SK-N-MC (cell line): Measurements from ENCODE around the gene MAGI1.

ENCODE experiments used
- DNase-seq: peaks from one replicate; pipeline ENCODE4 v3.0.0-alpha.2; 2011; ENCODE audit warnings: low read depth, low spot score
- H3K27ac ChIP-seq: fragments of 200-600 bp; sonication (generic); 2 replicates; pipeline ENCODE4 v1.5.1; 2016; ENCODE audit warnings: mixed run types
- H3K36me3 ChIP-seq: fragments of 200-600 bp; sonication (generic); 2 replicates; pipeline ENCODE4 v1.6.1; 2017; ENCODE audit warnings: antibody characterized with exemption, low read length, mixed read lengths; ENCODE audit not compliant: insufficient read depth
- H3K4me3 ChIP-seq: fragments of 200-600 bp; sonication (generic); 2 replicates; pipeline ENCODE4 v1.5.1; 2016
- H3K9ac ChIP-seq: fragments of 200-600 bp; sonication (generic); 2 replicates; pipeline ENCODE4 v1.8.0; 2017; ENCODE audit warnings: mixed run types, mixed read lengths; ENCODE audit not compliant: insufficient read length
- H3K9me3 ChIP-seq: fragments of 200-600 bp; sonication (generic); 2 replicates; pipeline ENCODE4 v1.6.1; 2017; ENCODE audit warnings: low read depth, mild to moderate bottlenecking, antibody characterized with exemption, low read length, moderate library complexity, mixed read lengths
- EZH2 ChIP-seq: fragments of 200-600 bp; sonication (generic); IDR thresholded peaks from one replicate; pipeline ENCODE4 v1.6.1; 2017; ENCODE audit warnings: antibody characterized with exemption
- FOXP2 ChIP-seq: optimal IDR thresholded peaks from 2 replicates; pipeline ENCODE3; 2011; ENCODE audit warnings: mild to moderate bottlenecking, moderate library complexity; ENCODE audit not compliant: insufficient read depth; ENCODE audit errors: extremely low read length, control extremely low read depth
- POLR2AphosphoS5 ChIP-seq: IDR thresholded peaks from 2 replicates; pipeline ENCODE4 v1.6.1; 2012; ENCODE audit warnings: mild to moderate bottlenecking, low read depth, low read length, borderline replicate concordance

MAGI1 gene

DNA sequence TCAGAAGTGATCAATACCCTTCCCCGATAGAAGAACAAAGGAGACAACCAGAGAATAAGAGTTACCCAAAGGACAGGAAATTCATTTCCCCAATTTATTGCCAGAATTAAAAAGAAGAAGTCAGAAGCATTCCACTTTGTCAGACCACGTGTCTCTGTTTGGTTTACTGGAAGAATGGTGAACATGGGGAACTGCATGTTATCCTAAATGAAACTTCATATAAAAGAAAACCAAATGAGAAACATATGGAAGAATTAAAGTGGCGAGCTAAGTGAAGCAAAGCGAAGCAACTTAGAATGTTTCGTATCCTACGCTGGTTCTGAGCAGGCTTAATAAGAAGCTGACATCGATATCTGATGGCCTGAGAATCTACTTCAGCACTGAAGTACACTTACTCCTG, 190.7 kb downstream of the MAGI1 start:
- TF ChIP-seq EZH2 (no peak), FOXP2 (no peak), POLR2AphosphoS5 (no peak)

GRCh38 chr3:65846936-65847335, 191.8 kb downstream of the MAGI1 start:
- no peaks in the 10 kb centered on the region for H3K9me3 ChIP-seq

More for the DNA sequence above, 190.7 kb downstream of the MAGI1 start:
- Histone ChIP-seq H3K9me3 (no peaks in the 10 kb centered on the region), H3K9ac (peak overlapping the region; percentile 20), H3K27ac (peak overlapping the region; percentile 94), H3K4me3 (peak overlapping the region; percentile 66), H3K36me3 (no peaks in the 10 kb centered on the region)
- DNase-seq = no peak

GRCh38 chr3:65844370-65844769, 194.3 kb downstream of the MAGI1 start:
- Histone ChIP-seq H3K27ac (no peak overlapping the region), H3K9me3 (no peaks in the 10 kb centered on the region), H3K36me3 (no peaks in the 10 kb centered on the region), H3K9ac (no peak overlapping the region), H3K4me3 (no peak overlapping the region)
- no peak for TF ChIP-seq FOXP2
- TF ChIP-seq EZH2 = no peak
- no peak for TF ChIP-seq POLR2AphosphoS5
- no peak for DNase-seq

More at GRCh38 chr3:65846936-65847335, 191.8 kb downstream of the MAGI1 start:
- Histone ChIP-seq H3K4me3 (no peak overlapping the region), H3K27ac (peak overlapping the region; percentile 94; the same call in 1 of the 2 replicates), H3K36me3 (no peaks in the 10 kb centered on the region), H3K9ac (no peak overlapping the region)
- no peak for TF ChIP-seq FOXP2
- no peak for TF ChIP-seq EZH2
- no peak for TF ChIP-seq POLR2AphosphoS5
- no peak for DNase-seq

DNA sequence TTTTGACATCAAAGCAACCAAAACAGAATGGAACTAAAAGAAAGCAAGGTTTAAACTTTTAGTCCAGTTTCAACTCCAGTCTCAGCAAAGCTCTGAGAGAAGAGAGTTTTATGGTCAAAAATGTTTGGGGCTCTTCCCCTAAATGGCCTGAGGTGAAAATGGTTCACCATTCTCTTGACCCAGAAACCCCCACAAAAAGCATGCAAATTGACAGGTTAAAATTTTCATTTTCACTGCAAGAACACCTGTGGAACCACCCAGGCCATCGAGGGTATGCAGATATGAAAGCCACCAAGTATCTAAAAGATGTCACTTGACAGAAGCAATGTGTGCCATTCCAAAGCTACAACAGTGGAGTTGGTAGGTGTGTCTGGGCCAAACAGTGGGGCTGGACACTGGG, 195.0 kb downstream of the MAGI1 start:
- no peak for TF ChIP-seq POLR2AphosphoS5
- TF ChIP-seq FOXP2 = no peak
- no peak for TF ChIP-seq EZH2
- no peak overlapping the region for H3K27ac ChIP-seq
- no peak overlapping the region for H3K4me3 ChIP-seq
- H3K36me3 ChIP-seq = no peaks in the 10 kb centered on the region
- H3K9ac ChIP-seq = no peak overlapping the region
- DNase-seq = no peak
- no peaks in the 10 kb centered on the region for H3K9me3 ChIP-seq

DNA sequence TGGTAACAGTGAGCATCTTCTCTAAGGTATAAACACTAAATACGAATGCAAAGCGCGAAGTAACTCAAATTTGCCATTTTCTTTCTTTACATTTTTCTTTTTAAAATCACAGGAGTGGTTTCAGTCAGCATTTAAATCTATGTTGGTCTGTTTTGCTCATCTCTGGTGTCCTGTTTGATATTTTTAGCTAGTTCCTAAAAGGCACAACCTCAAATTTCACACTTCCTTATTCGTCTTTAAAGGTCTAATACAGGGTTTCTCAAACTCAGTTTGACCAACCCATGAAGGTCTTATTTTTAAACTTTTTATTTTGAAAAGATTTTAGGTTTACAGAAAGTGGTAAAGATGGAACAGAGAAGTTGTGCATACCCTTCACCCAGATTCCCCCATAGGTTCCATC, 201.1 kb downstream of the MAGI1 start:
- Histone ChIP-seq H3K9ac (no peak overlapping the region), H3K4me3 (no peak overlapping the region), H3K9me3 (no peaks in the 10 kb centered on the region), H3K27ac (no peak overlapping the region), H3K36me3 (no peaks in the 10 kb centered on the region)
- no peak for TF ChIP-seq FOXP2
- TF ChIP-seq POLR2AphosphoS5 = no peak
- no peak for TF ChIP-seq EZH2
- DNase-seq = no peak

- Histone ChIP-seq H3K4me3 (no peak overlapping the region), H3K27ac (no peak overlapping the region), H3K36me3 (no peaks in the 10 kb centered on the region), H3K9ac (no peak overlapping the region), H3K9me3 (no peaks in the 10 kb centered on the region)
- TF ChIP-seq EZH2 (no peak), POLR2AphosphoS5 (no peak), FOXP2 (no peak)
- DNase-seq = no peak
Measured at GRCh38 chr3:65836047-65836446, 202.7 kb downstream of the MAGI1 start.

DNA sequence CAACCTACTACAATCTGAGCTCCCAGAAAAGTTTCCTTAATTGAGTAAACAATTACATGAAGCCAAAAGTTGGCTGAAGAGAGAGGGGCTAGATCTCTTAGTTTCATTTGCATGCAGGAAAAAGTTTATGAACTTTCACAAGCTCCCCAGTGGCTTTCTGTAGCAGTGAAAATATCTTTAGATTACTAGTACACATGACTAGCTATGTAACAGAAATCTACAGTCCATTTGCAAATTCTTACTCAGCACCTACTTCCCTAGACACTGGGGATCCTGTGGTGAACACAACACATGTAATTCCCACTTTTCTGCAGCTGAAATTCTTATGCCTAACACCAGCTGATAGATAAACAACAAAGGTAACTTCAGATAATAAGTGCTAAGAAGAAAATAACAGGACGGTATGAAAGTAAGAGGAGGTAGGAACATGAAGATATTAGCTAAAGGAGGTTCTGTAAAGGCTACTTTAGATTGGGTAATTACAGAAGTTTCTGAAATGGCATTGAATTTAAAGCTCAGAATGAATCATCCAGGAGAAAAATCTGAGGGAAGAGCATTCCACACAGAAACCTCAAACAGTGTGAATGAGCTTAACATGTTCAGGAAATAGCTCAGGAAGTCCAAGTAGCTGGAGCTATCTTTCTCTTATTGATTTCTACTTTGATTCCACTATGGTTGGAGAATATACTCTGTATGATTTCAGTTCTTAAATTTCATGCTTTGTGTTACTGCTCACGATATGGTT, 204.8 kb downstream of the MAGI1 start:
- no peak for DNase-seq
- Histone ChIP-seq H3K9me3 (no peaks in the 10 kb centered on the region), H3K36me3 (no peaks in the 10 kb centered on the region), H3K9ac (peak overlapping the region; percentile 37), H3K4me3 (peak overlapping the region; percentile 62), H3K27ac (peak overlapping the region; percentile 91)
- TF ChIP-seq POLR2AphosphoS5 (no peak), FOXP2 (no peak), EZH2 (no peak)

DNA sequence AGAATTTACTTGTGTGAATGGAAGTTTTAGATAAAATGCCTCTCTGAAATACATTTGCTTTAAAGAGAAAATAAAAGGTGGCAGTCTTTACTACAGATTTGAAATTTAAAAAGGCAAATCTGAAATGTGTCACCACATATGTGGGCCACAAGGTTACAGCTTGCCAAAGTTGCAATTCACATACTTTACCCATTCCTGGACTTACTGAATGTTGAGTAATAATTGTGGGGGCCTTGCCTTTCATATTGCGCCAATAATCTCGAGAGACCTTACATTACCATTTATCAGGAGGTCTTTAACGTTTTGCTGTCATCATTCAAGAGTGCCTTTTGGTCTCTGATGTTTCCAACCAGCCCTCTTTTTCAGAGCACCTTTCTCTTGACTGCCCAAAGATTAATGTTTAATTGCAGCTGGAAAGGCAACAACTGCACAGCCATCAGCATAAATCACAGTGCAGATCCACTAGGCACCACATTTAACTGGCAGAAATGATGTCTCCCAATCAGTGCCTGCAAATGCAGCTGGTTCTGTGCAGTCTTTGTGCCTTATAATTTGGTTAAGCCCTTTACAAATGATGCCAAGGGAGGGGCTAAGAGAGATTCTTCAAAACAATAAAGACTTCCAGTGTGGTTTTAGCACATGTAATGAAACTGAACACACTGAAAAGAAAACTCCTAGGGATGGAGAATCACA, 206.8 kb downstream of the MAGI1 start:
- DNase-seq = no peak
- Histone ChIP-seq H3K36me3 (no peaks in the 10 kb centered on the region), H3K4me3 (no peak overlapping the region), H3K9me3 (no peaks in the 10 kb centered on the region), H3K27ac (no peak overlapping the region), H3K9ac (no peak overlapping the region)
- no peak for TF ChIP-seq POLR2AphosphoS5
- TF ChIP-seq FOXP2 = no peak
- TF ChIP-seq EZH2 = no peak
